Non-pigmented ciliary epithelial cell (primary cell): ENCODE data around the gene TBC1D1.

Source experiments
- DNase-seq: peaks from one replicate; pipeline ENCODE4 v3.0.0-alpha.2; 2010; ENCODE audit warnings: low read depth

TBC1D1 gene

DNA sequence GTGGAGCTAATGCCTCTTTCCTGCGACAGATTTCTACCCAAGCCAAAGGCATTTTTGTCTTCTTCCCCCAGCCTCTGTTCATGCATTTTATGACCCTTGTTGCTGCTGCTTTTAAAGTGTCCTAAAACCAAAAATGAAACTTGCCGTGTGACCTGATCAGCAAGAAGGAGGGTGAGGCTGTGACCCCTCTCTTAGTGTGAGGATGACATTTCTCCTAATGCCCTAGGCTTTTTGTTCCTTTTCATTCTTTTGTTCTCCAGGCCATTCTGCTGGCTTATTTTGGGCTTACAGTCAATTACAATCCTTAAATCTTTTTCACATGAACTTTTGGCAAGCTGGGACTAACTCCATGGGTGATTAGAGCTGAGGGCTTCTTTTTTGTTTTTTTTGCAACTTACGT is 103.7 kb downstream of the TBC1D1 start:
- DNase-seq = no peak

DNA sequence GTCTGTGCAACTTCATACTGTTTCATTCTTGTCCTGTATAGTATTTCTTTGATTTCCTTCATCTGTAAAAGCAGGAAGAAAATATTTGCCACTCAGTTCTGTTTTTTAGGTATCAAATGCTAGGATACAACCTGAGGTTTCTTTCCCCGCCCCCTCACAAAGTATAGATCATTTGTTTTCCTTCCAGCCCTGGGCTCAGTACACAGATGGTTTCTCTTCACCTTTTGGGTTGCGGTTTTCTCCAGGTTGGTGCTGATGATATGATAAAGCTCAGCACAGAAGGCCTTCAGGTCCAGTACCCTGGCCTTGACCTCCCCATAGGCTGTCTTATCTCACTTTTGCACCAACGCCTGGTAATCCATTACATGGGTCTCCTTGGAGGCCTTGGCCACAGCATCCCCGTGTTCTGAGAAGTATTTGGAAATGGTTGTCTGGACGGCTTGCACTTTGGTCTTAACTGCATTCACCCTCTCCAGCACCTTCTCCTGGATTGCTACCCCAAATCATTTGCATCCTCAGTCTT is 104.5 kb downstream of the TBC1D1 start:
- no peak for DNase-seq

DNA sequence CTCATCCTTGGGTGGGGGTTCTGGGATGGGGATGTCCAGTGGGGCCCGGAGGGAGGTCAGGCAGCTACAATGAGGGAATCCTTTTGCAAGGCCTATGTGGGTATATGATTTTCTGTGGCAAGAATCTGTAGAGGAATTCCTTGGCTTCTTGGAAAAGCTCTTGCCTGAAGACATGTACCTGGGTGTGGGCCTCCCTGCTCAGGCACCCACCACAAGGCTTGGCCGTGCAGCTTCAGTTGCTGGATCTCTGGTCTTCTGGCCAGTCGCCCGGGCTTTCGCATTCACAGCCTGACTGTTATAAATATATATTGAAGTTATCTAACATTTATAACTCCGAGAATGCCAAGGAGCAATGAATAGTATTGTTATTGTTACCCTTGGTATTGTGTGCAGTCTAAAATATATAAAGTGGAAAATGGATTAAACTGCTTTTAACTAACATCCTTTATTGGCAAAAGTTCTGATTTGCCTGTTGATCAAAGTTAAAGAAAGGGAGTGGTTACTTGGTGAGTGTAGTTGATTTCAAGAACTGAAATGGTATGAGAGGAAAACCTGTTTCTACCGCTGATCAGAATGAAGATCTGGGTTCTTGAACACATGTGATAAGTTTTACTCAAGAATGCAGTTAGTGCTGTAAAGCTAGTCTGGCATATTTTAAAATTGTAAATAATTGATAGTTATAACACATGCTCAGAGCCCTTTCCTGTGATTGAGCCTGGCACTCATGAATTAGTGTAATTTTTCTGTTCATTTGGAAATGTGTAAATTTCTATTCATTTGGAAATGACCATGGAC is 105.3 kb downstream of the TBC1D1 start:
- DNase-seq = no peak

GRCh38 chr4:37998226-37998625 is 107.3 kb downstream of the TBC1D1 start:
- no peak for DNase-seq

DNA sequence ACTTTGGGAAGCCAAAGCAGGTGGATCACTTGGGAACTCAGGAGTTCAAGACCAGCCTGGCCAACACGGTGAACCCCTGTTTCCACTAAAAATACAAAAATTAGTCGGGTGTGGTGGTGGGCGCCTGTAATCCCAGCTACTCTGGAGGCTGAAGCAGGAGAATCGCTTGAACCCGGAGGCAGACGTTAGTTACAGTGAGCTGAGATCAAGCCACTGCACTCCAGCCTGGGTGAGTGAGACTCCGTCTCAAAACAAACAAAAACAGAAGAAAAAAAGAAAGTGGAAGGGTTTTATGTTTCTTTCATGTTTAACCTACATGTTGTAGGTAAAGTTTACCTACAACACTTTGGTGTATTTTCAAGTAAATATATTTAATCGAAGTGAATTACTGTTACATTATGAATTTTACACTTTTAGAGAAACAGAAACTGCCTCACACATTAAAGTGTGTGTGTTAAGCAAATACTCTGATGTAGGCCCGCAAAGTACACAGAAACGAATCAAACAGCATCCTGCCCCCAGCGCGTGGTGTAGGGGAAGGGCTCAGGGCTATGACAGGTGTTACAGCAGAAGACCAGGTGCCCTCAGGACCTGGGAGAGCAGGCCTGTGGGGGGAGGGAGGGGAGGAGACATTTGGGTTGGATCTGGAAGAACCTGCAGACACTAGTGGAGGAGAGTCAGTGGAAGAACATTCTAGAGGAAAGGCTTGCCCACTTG is 108.3 kb downstream of the TBC1D1 start:
- DNase-seq = no peak

- DNase-seq = no peak
Measured at GRCh38 chr4:37999965-38000364, 109.1 kb downstream of the TBC1D1 start.

DNA sequence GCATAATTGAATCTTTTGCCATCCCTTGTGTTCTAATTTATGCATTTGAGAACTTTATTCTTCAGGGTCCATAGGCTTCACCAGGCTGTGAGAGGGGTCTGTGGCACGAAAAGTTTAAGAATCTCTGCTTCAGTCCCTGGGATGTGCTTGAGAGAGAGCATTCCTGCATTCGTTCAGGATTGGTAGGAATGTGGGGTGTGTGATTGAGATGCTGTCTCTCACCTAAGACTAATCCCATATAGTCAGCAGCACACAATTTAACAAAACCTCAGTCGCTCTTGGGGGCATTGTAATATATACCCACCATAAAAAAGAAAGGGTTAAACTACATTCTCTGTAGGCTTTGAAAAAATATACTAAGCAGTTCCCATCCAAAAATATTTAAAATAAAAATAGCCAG is 111.0 kb downstream of the TBC1D1 start:
- no peak for DNase-seq

GRCh38 chr4:38002451-38003071 is 111.7 kb downstream of the TBC1D1 start:
- no peak for DNase-seq

DNA sequence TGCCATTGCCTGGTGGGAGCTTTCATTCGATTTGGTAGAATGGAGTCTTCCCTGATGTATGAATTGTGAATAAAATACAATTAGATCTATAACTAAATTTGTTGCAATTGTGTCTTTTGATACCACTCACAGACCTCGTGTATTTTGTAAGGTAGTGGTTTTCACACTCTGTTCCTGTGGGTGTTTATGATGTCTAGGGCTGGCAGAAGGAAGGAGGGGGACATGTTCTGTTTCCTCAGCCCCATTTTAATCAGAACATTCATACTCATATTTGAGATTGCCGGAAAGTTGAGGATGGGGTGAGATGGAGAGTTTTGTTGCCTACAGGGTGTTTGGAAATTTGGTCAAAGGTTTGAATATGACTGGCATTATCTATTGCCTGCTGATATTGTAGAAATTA is 112.2 kb downstream of the TBC1D1 start:
- DNase-seq = no peak

GRCh38 chr4:38003628-38004027 is 112.7 kb downstream of the TBC1D1 start:
- no peak for DNase-seq

- peak; percentile 14 for DNase-seq
Measured at GRCh38 chr4:38004062-38004461, 113.2 kb downstream of the TBC1D1 start.

GRCh38 chr4:38004887-38005286 is 114.0 kb downstream of the TBC1D1 start:
- no peak for DNase-seq

- DNase-seq = no peak
Measured at GRCh38 chr4:38005637-38006036, 114.8 kb downstream of the TBC1D1 start.

GRCh38 chr4:38007645-38008044 is 116.8 kb downstream of the TBC1D1 start:
- DNase-seq = no peak

DNA sequence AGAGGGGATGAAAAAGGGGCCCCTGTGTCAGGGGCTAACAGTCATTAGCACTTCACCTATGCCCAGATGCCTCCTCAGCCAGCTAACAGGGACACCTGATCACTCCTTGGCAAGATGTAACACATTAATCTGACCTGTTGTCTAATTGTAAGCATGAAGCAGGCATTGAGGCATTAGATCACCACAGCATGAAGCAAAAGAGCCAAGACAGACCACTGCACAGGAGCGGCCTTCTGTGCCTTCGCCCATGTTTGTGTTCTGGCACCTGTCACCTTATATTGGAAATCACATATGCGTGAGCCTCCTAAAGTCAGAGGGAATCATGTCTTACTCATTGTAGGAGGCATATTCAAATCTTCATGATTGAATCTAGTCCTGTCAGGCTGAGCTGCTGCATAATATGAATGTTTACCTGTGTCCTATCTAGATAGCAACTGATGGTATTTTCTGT is 117.7 kb downstream of the TBC1D1 start:
- DNase-seq = no peak

DNA sequence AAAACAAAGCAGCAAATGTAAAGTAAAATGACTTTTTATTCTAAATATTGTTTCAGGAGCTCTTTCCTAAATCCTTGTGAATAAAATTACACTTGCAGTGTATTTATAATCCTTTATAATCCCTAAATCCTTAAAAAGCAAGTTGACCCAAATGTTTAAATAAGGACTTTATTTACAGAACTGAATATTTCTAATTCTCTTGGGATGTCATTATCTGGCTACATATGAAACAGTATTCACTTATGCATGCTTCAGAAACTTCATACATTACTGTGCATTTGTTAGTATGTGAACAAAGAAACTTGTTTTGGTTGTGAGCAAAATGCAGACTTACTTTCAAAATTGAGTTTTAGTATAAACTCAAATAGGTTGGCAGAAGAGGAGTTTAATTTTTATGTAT is 118.5 kb downstream of the TBC1D1 start:
- no peak for DNase-seq

- no peak for DNase-seq
Measured at GRCh38 chr4:38009949-38010348, 119.1 kb downstream of the TBC1D1 start.

GRCh38 chr4:38011511-38012162 is 120.8 kb downstream of the TBC1D1 start:
- DNase-seq = no peak

DNA sequence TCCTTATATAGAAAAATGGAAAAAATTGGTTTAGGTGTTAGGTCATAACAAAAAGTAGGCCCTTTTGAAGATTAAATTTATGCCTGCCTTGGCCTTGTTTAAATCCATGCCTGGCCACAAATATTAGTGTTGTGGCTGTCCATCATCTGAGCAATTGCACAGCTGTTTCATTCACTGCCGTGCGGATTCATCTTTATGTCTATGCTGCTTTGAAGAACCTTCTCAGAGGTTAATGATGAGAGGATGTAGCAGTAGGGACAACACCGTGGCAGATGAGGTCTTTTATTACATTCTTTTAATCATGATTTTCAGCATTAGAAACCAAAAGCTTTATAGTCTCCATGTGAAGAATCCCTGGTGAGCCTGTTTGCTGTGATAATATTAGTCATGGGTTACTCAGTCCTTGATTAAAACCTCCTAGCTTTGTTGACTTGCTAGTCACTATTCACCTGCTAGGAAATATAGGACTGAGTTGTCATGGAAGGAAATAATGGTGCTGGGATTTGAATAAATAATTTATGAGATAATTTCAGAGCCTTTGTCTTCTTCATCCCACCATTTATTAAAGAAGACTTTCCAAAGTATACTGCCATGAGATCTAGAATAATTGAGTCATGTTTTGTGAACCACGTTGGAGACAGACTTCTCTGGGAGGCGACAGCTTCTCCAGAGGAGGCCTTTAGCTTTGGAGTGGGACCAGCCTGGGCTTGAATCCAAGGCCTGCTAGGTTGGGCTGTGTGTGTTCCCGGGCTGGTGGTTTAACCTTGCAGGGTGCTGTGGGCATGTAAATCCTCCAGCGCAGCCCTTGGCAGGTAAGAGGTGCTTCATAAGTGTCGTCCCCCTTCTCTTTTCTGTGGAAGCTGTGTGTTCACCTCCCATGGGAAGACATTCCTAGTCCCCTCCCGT is 122.8 kb downstream of the TBC1D1 start:
- no peak for DNase-seq

DNA sequence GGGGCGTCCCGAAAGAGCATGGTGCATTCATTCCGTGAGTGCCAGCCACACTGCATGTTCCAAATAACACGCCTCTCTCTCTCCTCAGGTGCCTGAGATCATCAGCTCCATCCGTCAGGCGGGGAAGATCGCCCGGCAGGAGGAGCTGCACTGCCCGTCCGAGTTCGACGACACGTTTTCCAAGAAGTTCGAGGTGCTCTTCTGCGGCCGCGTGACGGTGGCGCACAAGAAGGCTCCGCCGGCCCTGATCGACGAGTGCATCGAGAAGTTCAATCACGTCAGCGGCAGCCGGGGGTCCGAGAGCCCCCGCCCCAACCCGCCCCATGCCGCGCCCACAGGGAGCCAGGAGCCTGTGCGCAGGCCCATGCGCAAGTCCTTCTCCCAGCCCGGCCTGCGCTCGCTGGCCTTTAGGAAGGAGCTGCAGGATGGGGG is 123.6 kb downstream of the TBC1D1 start:
- no peak for DNase-seq

DNA sequence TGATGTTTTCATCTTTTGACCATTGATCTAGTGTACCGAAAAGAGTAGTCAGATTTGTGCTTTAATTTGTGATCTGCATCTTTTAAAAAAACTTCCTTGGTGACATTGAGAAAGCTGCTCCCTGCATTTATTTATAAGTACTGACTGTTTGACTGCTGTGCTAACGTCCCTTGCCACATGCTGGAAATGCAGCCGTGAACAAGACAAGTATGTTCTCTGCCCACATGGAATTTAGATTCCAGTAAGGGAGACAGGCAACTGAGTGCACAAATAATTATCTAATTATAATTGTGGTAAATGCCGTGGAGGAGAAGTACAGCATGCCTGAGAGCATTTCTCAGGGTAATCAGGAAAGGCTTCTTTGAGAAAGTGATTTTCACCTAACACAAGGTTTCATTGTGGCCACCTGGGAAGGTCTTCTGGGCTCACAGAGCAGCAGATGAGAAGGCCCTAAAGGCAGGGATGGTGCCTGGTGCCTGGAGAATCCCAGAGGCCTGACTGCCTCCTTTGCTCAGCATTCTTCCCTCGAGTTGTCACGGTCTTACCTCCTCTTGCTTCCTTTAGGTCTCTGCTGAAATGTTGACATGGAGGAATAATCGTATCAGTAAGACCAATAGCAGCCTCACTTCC is 125.1 kb downstream of the TBC1D1 start:
- DNase-seq = no peak
